ENCODE results near the gene ANAPC1.
"Not testable (repeated sequence)": the region's sequence is repeated elsewhere in the genome, so short reads cannot be mapped to it uniquely, and the experiment has no call there.

GRCh38 chr2:111741517-111741916, 142.5 kb downstream of the ANAPC1 start:
- not testable (repeated sequence) for TF ChIP-seq POLR2AphosphoS5 (IDR thresholded peaks at IDR 0.05); EP300 (IDR thresholded peaks at IDR 0.05; ENCODE audit: low read depth)
